Fibroblast of villous mesenchyme (primary cell): Measurements from ENCODE around the gene EDNRA. TPM values are rescaled to one million over a fixed set of nuclear protein-coding genes. Genes with fewer than 3 reads are reported as not detected.
A peak's percentile ranks its signal among the peaks of the same experiment; 100 is the strongest.

Experiments
- DNase-seq: peaks from one replicate; pipeline ENCODE4 v3.0.0-alpha.2; 2010; ENCODE audit warnings: low read depth
- H3K4me3 ChIP-seq: 2 replicates; pipeline ENCODE4 v1.5.1; 2011; ENCODE audit warnings: low read depth, mild to moderate bottlenecking, low read length
- CTCF ChIP-seq: IDR thresholded peaks from 2 replicates; pipeline ENCODE4 v1.5.1; 2012; ENCODE audit warnings: low read depth, mild to moderate bottlenecking, low read length; ENCODE audit not compliant: insufficient read depth
- total RNA-seq: library from RNA; depleted of rRNA; stranded (reverse); fragments of >200 nt; gene quantifications from 2 replicates; pipeline ENCODE4 v1.2.3, GENCODE V29; 2012

The EDNRA gene
- total RNA-seq, 1 donor = 0.86 TPM

- TF ChIP-seq CTCF = peak; percentile 99
- H3K4me3 ChIP-seq = no peak overlapping the region
- peak; percentile 78 for DNase-seq
These were observed 38.2 kb downstream of the EDNRA start for GRCh38 chr4:147518846-147519767.

GRCh38 chr4:147524601-147525000, 43.7 kb downstream of the EDNRA start:
- TF ChIP-seq CTCF = no peak
- no peak overlapping the region for H3K4me3 ChIP-seq
- no peak for DNase-seq

- no peak overlapping the region for H3K4me3 ChIP-seq
- TF ChIP-seq CTCF = no peak
- no peak for DNase-seq
These were observed 44.8 kb downstream of the EDNRA start for GRCh38 chr4:147525494-147526271.

- TF ChIP-seq CTCF = peak; percentile 26
- no peak for DNase-seq
- H3K4me3 ChIP-seq = no peak overlapping the region
These were observed 45.4 kb downstream of the EDNRA start for GRCh38 chr4:147526272-147526654.

GRCh38 chr4:147528054-147528453, 47.2 kb downstream of the EDNRA start:
- TF ChIP-seq CTCF = no peak
- H3K4me3 ChIP-seq = no peak overlapping the region
- no peak for DNase-seq

- no peak for TF ChIP-seq CTCF
- DNase-seq = no peak
- no peak overlapping the region for H3K4me3 ChIP-seq
These were observed 49.2 kb downstream of the EDNRA start for GRCh38 chr4:147530134-147530533.
